ENCODE measurements around the gene NUP43. TPM values are rescaled to one million over a fixed set of nuclear protein-coding genes. Genes with fewer than 3 reads are reported as not detected.

Gene NUP43
- total RNA-seq, 1 donor from 2014 or later = 67.2 TPM

GRCh38 chr6:149699150-149699549 is 47.2 kb downstream of the NUP43 start:
- Mint-ChIP-seq H3K36me3 (ENCODE audit: low read depth) (no peaks in the 10 kb centered on the region), H3K27me3 (ENCODE audit: low read depth) (no peaks in the 10 kb centered on the region), H3K4me1 (no peaks in the 10 kb centered on the region), H3K27ac (ENCODE audit: unreplicated experiment) (no peak overlapping the region), H3K4me3 (no peak overlapping the region), H3K9me3 (no peaks in the 10 kb centered on the region)
- DNase-seq (ENCODE audit: low read depth, low spot score) = no peak
- no peak for TF ChIP-seq CTCF (conservative IDR thresholded peaks at IDR 0.05)

- Mint-ChIP-seq H3K4me1 (no peaks in the 10 kb centered on the region), H3K27ac (ENCODE audit: unreplicated experiment) (no peak overlapping the region)
These were observed 48.2 kb downstream of the NUP43 start for GRCh38 chr6:149698175-149698574.

GRCh38 chr6:149696901-149697300 is 49.4 kb downstream of the NUP43 start:
- Mint-ChIP-seq H3K9me3 (no peaks in the 10 kb centered on the region), H3K4me1 (no peaks in the 10 kb centered on the region), H3K36me3 (ENCODE audit: low read depth) (peaks cover 1% of the 10 kb centered on the region), H3K4me3 (no peak overlapping the region), H3K27me3 (ENCODE audit: low read depth) (no peaks in the 10 kb centered on the region), H3K27ac (ENCODE audit: unreplicated experiment) (no peak overlapping the region)
- TF ChIP-seq CTCF (conservative IDR thresholded peaks at IDR 0.05) = no peak
- DNase-seq (ENCODE audit: low read depth, low spot score) = no peak

More at GRCh38 chr6:149698175-149698574, 48.2 kb downstream of the NUP43 start:
- TF ChIP-seq CTCF (conservative IDR thresholded peaks at IDR 0.05) = no peak
- DNase-seq (ENCODE audit: low read depth, low spot score) = no peak
- Mint-ChIP-seq H3K27me3 (ENCODE audit: low read depth) (no peaks in the 10 kb centered on the region), H3K36me3 (ENCODE audit: low read depth) (no peaks in the 10 kb centered on the region), H3K4me3 (no peak overlapping the region), H3K9me3 (no peaks in the 10 kb centered on the region)

GRCh38 chr6:149694921-149695320 is 51.4 kb downstream of the NUP43 start:
- Mint-ChIP-seq H3K27me3 (ENCODE audit: low read depth) (no peaks in the 10 kb centered on the region), H3K9me3 (no peaks in the 10 kb centered on the region), H3K4me3 (no peak overlapping the region), H3K4me1 (no peaks in the 10 kb centered on the region), H3K27ac (ENCODE audit: unreplicated experiment) (no peak overlapping the region), H3K36me3 (ENCODE audit: low read depth) (peaks cover 7% of the 10 kb centered on the region)
- no peak for DNase-seq (ENCODE audit: low read depth, low spot score)
- no peak for TF ChIP-seq CTCF (conservative IDR thresholded peaks at IDR 0.05)

GRCh38 chr6:149691201-149691600 is 55.1 kb downstream of the NUP43 start:
- no peaks in the 10 kb centered on the region for H3K4me1 Mint-ChIP-seq

More at GRCh38 chr6:149691201-149691600, 55.1 kb downstream of the NUP43 start:
- Mint-ChIP-seq H3K27me3 (ENCODE audit: low read depth) (no peaks in the 10 kb centered on the region), H3K4me3 (no peak overlapping the region), H3K9me3 (no peaks in the 10 kb centered on the region), H3K27ac (ENCODE audit: unreplicated experiment) (no peak overlapping the region), H3K36me3 (ENCODE audit: low read depth) (peaks cover 14% of the 10 kb centered on the region)
- no peak for DNase-seq (ENCODE audit: low read depth, low spot score)
- no peak for TF ChIP-seq CTCF (conservative IDR thresholded peaks at IDR 0.05)
